Astrocyte (in vitro differentiated cells and primary cell): ENCODE results near the gene PPM1L. TPM values are rescaled to one million over a fixed set of nuclear protein-coding genes. Genes with fewer than 3 reads are reported as not detected.

Source experiments
- DNase-seq: peaks from one replicate; pipeline ENCODE4 v3.0.0-alpha.2; 2010; ENCODE audit warnings: low read depth
- FAIRE-seq: peaks from 2 replicates; lab custom pipeline; 2011; peaks lifted over from hg19 to GRCh38; lab: Jason Lieb, UNC
- H2AFZ ChIP-seq: 2 replicates; pipeline ENCODE4 v1.6.0; 2012; ENCODE audit warnings: low read depth, low read length, inconsistent platforms
- H3K27ac ChIP-seq: 2 replicates; pipeline ENCODE4 v1.5.1; 2011; ENCODE audit warnings: low read depth, low read length, inconsistent platforms
- H3K27me3 ChIP-seq: 2 replicates; pipeline ENCODE4 v1.6.0; 2011; ENCODE audit warnings: low read length, inconsistent platforms; ENCODE audit not compliant: insufficient read depth
- H3K36me3 ChIP-seq: 2 replicates; pipeline ENCODE4 v1.5.1; 2011; ENCODE audit warnings: low read length, inconsistent platforms; ENCODE audit not compliant: insufficient read depth
- H3K4me1 ChIP-seq: 2 replicates; pipeline ENCODE4 v1.5.1; 2011; ENCODE audit warnings: low read length, inconsistent platforms; ENCODE audit not compliant: insufficient read depth
- H3K4me2 ChIP-seq: 2 replicates; pipeline ENCODE4 v1.6.0; 2012; ENCODE audit warnings: low read length, inconsistent platforms
- H3K4me3 ChIP-seq: 2 replicates; pipeline ENCODE4 v1.5.1; 2011; ENCODE audit warnings: low read depth, mild to moderate bottlenecking, low read length, inconsistent platforms; ENCODE audit not compliant: insufficient read depth
- H3K79me2 ChIP-seq: 2 replicates; pipeline ENCODE4 v1.6.0; 2012; ENCODE audit warnings: mild to moderate bottlenecking, low read length, inconsistent platforms; ENCODE audit not compliant: insufficient read depth
- H3K9ac ChIP-seq: 2 replicates; pipeline ENCODE4 v1.6.0; 2012; ENCODE audit warnings: mild to moderate bottlenecking, low read length, inconsistent platforms
- H3K9me3 ChIP-seq: 2 replicates; pipeline ENCODE4 v1.5.1; 2012; ENCODE audit warnings: low read depth, mild to moderate bottlenecking, low read length, inconsistent platforms; ENCODE audit not compliant: insufficient read depth
- H4K20me1 ChIP-seq: 2 replicates; pipeline ENCODE4 v1.6.0; 2012; ENCODE audit warnings: low read length, inconsistent platforms; ENCODE audit not compliant: insufficient read depth
- H3K27ac Mint-ChIP-seq: one replicate; pipeline ENCODE4 v1.8.0; 2021; ENCODE audit warnings: mild to moderate bottlenecking, mixed read lengths; ENCODE audit not compliant: unreplicated experiment
- H3K27me3 Mint-ChIP-seq: one replicate; pipeline ENCODE4 v1.8.0; 2021; ENCODE audit warnings: low read depth, mixed read lengths; ENCODE audit not compliant: unreplicated experiment
- H3K36me3 Mint-ChIP-seq: one replicate; pipeline ENCODE4 v1.8.0; 2021; ENCODE audit warnings: low read depth, mixed read lengths; ENCODE audit not compliant: unreplicated experiment
- H3K4me1 Mint-ChIP-seq: one replicate; pipeline ENCODE4 v1.8.0; 2021; ENCODE audit warnings: low read depth, mixed read lengths; ENCODE audit not compliant: unreplicated experiment
- H3K4me3 Mint-ChIP-seq: one replicate; pipeline ENCODE4 v1.8.0; 2021; ENCODE audit warnings: mild to moderate bottlenecking, moderate library complexity, mixed read lengths; ENCODE audit not compliant: unreplicated experiment
- H3K9me3 Mint-ChIP-seq: one replicate; pipeline ENCODE4 v1.8.0; 2021; ENCODE audit warnings: mild to moderate bottlenecking, mixed read lengths; ENCODE audit not compliant: unreplicated experiment
- CTCF ChIP-seq: IDR thresholded peaks from 2 replicates; pipeline ENCODE4 v1.5.1; 2011; ENCODE audit warnings: low read depth, mild to moderate bottlenecking, inconsistent platforms, low read length, moderate library complexity; ENCODE audit not compliant: insufficient read depth
- EZH2 ChIP-seq: IDR thresholded peaks from 2 replicates; pipeline ENCODE4 v1.6.1; 2012; ENCODE audit warnings: mild to moderate bottlenecking, low read length, inconsistent platforms; ENCODE audit not compliant: insufficient read depth
- total RNA-seq: library from RNA; stranded (reverse); gene quantifications from 2 replicates; pipeline ENCODE4 v1.2.1, GENCODE V29; 2021

The PPM1L gene
- total RNA-seq, 1 donor from 2014 or later: 6.3 TPM

- no peak overlapping the region for H3K27ac ChIP-seq
- no peak overlapping the region for H3K9ac ChIP-seq
- FAIRE-seq (no peak), DNase-seq (no peak)
- Mint-ChIP-seq H3K27ac (no peak overlapping the region), H3K4me3 (no peak overlapping the region), H3K4me1 (no peaks in the 10 kb centered on the region), H3K27me3 (no peaks in the 10 kb centered on the region), H3K9me3 (no peaks in the 10 kb centered on the region), H3K36me3 (no peaks in the 10 kb centered on the region)
- no peak overlapping the region for H2AFZ ChIP-seq
- H3K36me3 ChIP-seq: no peaks in the 10 kb centered on the region
- H3K27me3 ChIP-seq: no peaks in the 10 kb centered on the region
- H4K20me1 ChIP-seq: no peaks in the 10 kb centered on the region
- no peaks in the 10 kb centered on the region for H3K9me3 ChIP-seq
- H3K4me2 ChIP-seq: no peak overlapping the region
- no peaks in the 10 kb centered on the region for H3K79me2 ChIP-seq
- no peaks in the 10 kb centered on the region for H3K4me1 ChIP-seq
- no peak overlapping the region for H3K4me3 ChIP-seq
- no peak for TF ChIP-seq CTCF
- no peak for TF ChIP-seq EZH2
Measured at GRCh38 chr3:160826991-160827390, 71.0 kb downstream of the PPM1L start.

DNA sequence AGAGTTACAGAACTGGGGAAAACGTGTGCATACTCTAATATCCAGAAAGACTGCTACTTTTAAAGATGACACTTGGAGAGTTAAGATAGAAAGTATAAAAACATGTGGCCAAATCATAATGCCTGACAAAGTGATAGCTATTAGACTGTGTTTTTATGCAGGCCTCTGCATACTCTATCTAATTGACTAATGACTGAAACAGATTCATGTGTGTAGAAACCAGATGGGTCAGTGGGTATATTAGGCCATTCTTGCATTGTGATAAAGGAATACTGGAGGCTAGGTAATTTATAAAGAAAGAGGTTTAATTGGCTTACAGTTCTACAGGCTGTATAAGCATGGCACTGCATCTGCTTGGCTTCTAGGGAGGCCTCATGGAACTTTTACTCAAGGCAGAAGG is 71.5 kb downstream of the PPM1L start:
- Histone ChIP-seq H3K27me3 (no peaks in the 10 kb centered on the region), H2AFZ (no peak overlapping the region), H3K4me1 (no peaks in the 10 kb centered on the region), H4K20me1 (no peaks in the 10 kb centered on the region), H3K4me3 (no peak overlapping the region), H3K27ac (no peak overlapping the region), H3K4me2 (no peak overlapping the region), H3K9ac (no peak overlapping the region), H3K9me3 (no peaks in the 10 kb centered on the region), H3K79me2 (no peaks in the 10 kb centered on the region), H3K36me3 (no peaks in the 10 kb centered on the region)
- Mint-ChIP-seq H3K27ac (no peak overlapping the region), H3K4me1 (no peaks in the 10 kb centered on the region), H3K4me3 (no peak overlapping the region), H3K27me3 (no peaks in the 10 kb centered on the region), H3K9me3 (no peaks in the 10 kb centered on the region), H3K36me3 (no peaks in the 10 kb centered on the region)
- DNase-seq (no peak), FAIRE-seq (no peak)
- TF ChIP-seq CTCF (no peak), EZH2 (no peak)

- Histone ChIP-seq H3K27me3 (no peaks in the 10 kb centered on the region), H3K9ac (no peak overlapping the region), H3K4me2 (no peak overlapping the region), H4K20me1 (no peaks in the 10 kb centered on the region), H3K9me3 (no peaks in the 10 kb centered on the region), H2AFZ (no peak overlapping the region), H3K36me3 (no peaks in the 10 kb centered on the region), H3K4me3 (no peak overlapping the region), H3K4me1 (no peaks in the 10 kb centered on the region), H3K79me2 (no peaks in the 10 kb centered on the region), H3K27ac (no peak overlapping the region)
- no peak overlapping the region for H3K4me3 Mint-ChIP-seq
- DNase-seq (no peak), FAIRE-seq (no peak)
- H3K27me3 Mint-ChIP-seq: no peaks in the 10 kb centered on the region
- H3K4me1 Mint-ChIP-seq: no peaks in the 10 kb centered on the region
- H3K36me3 Mint-ChIP-seq: no peaks in the 10 kb centered on the region
- no peaks in the 10 kb centered on the region for H3K9me3 Mint-ChIP-seq
- no peak overlapping the region for H3K27ac Mint-ChIP-seq
- TF ChIP-seq CTCF (no peak), EZH2 (no peak)
Measured at GRCh38 chr3:160828880-160829279, 72.8 kb downstream of the PPM1L start.
